ENCODE measurements around the gene LECT2.

DNA sequence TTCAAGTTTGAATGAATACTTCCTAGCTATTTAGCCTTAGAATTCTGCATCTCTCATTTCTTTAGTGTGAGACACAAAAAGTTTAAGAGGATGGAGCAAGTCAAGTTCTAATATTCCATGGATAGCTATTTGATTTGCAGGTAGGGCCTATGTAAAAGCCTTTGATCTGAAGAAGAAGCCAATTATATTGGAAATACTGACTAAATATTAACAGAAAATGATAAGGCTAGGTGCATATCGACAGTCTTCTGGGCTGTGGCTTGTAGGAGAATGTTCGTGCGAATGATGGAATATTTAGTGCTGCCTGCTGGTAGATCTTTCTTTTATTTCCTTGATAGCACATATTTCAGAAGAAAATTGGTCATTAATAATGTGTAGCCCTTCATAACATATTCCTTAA lies at the start of gene LECT2:
- TF ChIP-seq, protein P1, sequence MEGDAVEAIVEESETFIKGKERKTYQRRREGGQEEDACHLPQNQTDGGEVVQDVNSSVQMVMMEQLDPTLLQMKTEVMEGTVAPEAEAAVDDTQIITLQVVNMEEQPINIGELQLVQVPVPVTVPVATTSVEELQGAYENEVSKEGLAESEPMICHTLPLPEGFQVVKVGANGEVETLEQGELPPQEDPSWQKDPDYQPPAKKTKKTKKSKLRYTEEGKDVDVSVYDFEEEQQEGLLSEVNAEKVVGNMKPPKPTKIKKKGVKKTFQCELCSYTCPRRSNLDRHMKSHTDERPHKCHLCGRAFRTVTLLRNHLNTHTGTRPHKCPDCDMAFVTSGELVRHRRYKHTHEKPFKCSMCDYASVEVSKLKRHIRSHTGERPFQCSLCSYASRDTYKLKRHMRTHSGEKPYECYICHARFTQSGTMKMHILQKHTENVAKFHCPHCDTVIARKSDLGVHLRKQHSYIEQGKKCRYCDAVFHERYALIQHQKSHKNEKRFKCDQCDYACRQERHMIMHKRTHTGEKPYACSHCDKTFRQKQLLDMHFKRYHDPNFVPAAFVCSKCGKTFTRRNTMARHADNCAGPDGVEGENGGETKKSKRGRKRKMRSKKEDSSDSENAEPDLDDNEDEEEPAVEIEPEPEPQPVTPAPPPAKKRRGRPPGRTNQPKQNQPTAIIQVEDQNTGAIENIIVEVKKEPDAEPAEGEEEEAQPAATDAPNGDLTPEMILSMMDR (IDR thresholded peaks at IDR 0.05) = no peak
- no peak for TF ChIP-seq POLR2AphosphoS5 (IDR thresholded peaks at IDR 0.05; ENCODE audit: low read depth, low read length)
